LNCaP clone FGC (cell line): Measurements from ENCODE around the gene GNG12.

Experiments
- DNase-seq: peaks from one replicate; pipeline ENCODE4 v3.0.0-alpha.2; 2011; ENCODE audit warnings: low read depth
- H3K4me3 ChIP-seq: 2 replicates; pipeline ENCODE4 v1.5.1; 2011; ENCODE audit warnings: mild to moderate bottlenecking, low read depth, low read length, control low read depth
- TF ChIP-seq, protein P1 (sequence below): IDR thresholded peaks from 2 replicates; pipeline ENCODE4 v1.5.1; 2012; ENCODE audit warnings: mild to moderate bottlenecking; ENCODE audit not compliant: control insufficient read depth, insufficient read depth; ENCODE audit errors: extremely low read depth

The GNG12 gene

DNA sequence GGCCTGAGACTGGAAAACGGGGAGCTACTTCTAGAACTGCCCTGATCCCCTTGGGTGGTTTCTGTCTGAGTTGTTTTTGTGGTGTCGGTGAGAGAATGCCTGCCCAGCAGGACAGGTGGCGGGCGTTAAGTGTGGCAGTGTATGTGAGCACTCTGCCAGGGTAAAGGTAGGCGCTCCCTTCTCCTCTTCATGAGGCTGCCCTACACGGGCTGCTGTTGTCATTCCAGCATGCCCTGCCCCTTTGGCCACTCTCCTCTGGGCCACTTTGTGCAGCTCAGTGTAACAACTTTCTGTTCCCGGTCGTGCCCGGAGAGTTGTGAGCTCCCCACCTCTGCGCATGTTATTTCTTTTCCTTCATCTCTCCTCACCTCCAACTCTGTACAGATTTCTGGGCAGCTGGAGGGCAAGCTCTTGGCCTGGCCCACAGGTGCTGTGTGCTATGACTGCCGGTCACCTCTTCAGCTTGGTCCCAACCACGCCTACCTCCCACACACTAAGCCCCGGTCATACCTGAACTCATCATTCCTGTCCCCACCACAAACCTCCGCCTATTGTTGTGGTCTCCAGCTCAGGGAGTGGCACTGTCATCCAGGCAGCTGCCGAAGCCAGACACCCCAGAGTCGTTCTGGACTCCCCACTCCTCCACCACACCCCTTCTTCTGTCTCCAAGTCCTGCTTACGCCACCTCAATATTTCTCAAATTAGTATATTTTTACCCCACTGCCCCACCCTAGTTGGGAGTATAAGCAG, 79.3 kb downstream of the GNG12 start:
- no peak for DNase-seq
- H3K4me3 ChIP-seq: no peak overlapping the region
- TF ChIP-seq, protein P1, sequence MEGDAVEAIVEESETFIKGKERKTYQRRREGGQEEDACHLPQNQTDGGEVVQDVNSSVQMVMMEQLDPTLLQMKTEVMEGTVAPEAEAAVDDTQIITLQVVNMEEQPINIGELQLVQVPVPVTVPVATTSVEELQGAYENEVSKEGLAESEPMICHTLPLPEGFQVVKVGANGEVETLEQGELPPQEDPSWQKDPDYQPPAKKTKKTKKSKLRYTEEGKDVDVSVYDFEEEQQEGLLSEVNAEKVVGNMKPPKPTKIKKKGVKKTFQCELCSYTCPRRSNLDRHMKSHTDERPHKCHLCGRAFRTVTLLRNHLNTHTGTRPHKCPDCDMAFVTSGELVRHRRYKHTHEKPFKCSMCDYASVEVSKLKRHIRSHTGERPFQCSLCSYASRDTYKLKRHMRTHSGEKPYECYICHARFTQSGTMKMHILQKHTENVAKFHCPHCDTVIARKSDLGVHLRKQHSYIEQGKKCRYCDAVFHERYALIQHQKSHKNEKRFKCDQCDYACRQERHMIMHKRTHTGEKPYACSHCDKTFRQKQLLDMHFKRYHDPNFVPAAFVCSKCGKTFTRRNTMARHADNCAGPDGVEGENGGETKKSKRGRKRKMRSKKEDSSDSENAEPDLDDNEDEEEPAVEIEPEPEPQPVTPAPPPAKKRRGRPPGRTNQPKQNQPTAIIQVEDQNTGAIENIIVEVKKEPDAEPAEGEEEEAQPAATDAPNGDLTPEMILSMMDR: no peak

DNA sequence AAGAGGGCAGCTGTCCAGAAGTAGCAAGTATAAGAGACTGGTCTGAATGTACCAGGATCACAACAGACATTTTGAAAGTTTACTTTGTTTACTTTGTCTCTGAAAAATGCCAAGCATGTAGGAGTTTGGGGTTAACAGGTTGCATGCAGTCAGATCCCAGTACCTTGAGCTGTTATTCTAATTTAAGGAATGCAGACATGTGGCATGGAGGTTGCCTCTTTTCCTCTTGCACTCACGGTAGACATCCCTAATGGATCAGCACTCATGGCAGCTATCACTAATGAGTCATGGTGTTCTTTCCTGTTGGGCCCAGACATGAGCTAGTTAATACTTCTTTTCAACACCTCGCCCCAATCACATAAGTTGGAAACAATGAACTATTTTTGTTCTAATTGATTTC, 81.0 kb downstream of the GNG12 start:
- TF ChIP-seq, protein P1: no peak
- no peak overlapping the region for H3K4me3 ChIP-seq
- DNase-seq: no peak

DNA sequence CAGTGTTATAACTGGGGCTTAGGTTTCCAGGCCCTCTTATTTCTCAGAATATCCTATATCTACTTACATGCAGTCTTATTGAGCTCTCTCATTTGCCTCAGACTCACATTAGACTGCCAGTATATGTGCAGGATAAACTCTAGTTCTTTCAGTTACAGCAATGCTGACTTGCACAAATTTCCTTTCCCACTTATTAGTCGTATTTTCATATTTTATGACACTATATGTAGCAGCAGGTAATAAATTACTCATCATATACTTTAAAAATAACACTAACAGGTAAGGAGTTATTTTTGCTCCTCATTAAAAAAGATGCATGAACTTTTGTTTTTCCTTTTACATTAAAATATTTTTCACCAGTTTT, 82.6 kb downstream of the GNG12 start:
- H3K4me3 ChIP-seq: no peak overlapping the region
- no peak for DNase-seq
- TF ChIP-seq, protein P1: no peak

DNA sequence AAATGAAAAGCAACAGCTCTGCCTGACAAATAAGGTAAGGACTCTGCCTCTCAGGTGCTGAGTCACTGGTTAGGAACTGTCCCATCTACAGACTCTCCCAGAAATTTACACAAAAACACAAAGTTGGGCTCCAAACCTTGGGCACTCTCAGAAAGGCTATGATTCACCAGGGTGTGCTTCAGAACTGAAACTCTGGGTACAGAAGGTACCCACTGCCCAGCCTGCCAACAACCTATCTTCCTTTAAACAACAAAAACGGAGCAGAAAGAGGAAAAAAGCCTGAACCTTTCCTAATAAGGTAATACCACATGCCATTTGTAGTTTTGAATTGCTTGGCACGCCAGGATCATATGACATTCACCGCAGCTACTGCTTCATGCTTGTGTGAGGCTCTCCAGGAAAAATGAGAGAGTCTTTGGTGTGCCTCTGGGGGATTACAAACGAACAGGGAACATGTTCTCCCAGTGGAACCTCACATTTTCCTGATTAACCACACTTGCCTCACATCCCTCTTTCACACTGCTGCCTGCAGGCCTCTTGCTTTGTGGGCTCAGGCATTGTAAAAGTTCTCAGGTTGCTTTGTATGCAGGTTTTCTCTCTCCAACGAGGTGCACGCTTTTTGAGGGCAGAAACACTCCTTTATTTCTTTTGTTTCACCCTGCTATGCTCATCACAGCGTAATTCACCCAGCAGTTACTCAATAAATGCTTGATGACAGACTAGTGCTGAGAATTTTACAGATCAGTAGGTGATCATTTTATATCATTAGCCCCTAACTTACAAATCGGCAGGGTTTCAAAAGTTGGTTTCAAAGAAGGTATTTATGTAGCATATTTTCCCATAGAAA, 83.2 kb downstream of the GNG12 start:
- TF ChIP-seq, protein P1: no peak
- no peak for DNase-seq
- no peak overlapping the region for H3K4me3 ChIP-seq

DNA sequence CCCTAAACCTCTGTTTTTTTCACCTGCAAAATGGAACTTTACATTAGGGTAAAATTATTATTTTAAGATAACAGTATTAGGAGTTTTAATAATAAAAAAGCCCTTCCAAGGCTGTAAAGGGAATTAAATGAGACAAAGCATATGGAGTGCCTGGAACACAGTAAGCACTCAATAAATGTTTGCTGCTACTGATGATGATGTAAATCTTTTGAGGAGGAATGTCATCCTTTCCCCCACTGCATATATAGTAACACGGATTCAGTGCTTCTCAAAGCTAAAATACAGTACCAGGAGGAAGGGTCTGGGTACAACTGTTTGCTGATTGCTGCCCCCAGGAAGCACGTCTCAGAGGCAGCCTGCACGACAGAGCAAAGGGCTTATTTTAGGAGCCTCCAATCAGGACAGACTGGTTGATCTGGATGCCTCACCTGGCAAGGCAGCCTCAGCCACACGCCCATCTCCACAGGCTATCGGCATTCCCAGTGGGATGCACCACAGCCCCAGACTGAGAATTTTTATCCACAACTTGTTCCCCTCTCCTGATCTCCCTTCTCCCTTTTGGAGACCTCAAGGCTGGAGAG, 83.9 kb downstream of the GNG12 start:
- H3K4me3 ChIP-seq: no peak overlapping the region
- TF ChIP-seq, protein P1: no peak
- DNase-seq: peak; percentile 21

DNA sequence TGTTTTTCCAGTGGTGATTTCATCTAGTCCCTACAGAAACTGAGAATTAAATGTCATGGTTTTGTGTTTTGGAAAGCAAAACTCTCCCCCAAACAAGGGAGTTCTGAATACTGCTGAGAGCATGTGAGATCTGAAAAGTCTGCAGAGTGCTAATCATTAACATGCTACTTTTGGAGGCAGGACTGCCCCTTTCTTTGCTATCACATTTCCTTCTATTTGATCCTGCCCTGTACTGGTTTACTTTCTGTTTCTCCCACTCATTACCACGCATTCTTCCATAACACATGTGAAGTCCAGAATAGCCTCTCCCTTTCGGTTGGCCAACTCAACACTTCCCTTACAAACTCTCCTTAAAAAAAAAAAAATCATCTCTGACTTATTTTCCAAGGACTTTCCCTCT, 84.6 kb downstream of the GNG12 start:
- no peak for DNase-seq
- H3K4me3 ChIP-seq: no peak overlapping the region
- TF ChIP-seq, protein P1: no peak
